Karpas-422 (cell line): ENCODE measurements around the gene GLDC. TPM values are rescaled to one million over a fixed set of nuclear protein-coding genes. Genes with fewer than 3 reads are reported as not detected.

Experiments
- DNase-seq: peaks from one replicate; pipeline ENCODE4 v3.0.0-alpha.2; 2015
- H2AFZ ChIP-seq: fragments of 200-600 bp; sonication (generic); 2 replicates; pipeline ENCODE4 v1.6.1; 2014; ENCODE audit warnings: antibody characterized with exemption, low read length, mixed read lengths
- H3K27ac ChIP-seq: fragments of 200-600 bp; sonication (generic); 2 replicates; pipeline ENCODE4 v1.5.1; 2014; ENCODE audit warnings: mild to moderate bottlenecking, low read length, moderate library complexity
- H3K27me3 ChIP-seq: fragments of 200-600 bp; sonication (generic); 2 replicates; pipeline ENCODE4 v1.6.1; 2014; ENCODE audit warnings: low read length, mixed read lengths
- H3K36me3 ChIP-seq: fragments of 200-600 bp; sonication (generic); 2 replicates; pipeline ENCODE4 v1.6.1; 2014; ENCODE audit warnings: low read length, mixed read lengths; ENCODE audit not compliant: insufficient read depth
- H3K4me1 ChIP-seq: fragments of 200-600 bp; sonication (generic); 2 replicates; pipeline ENCODE4 v1.6.1; 2014; ENCODE audit warnings: mild to moderate bottlenecking, low read length, mixed read lengths
- H3K4me2 ChIP-seq: fragments of 200-600 bp; sonication (generic); 2 replicates; pipeline ENCODE4 v1.6.1; 2014; ENCODE audit warnings: low read length, low read depth, mild to moderate bottlenecking; ENCODE audit not compliant: poor library complexity, severe bottlenecking
- H3K4me3 ChIP-seq: fragments of 200-600 bp; sonication (generic); 2 replicates; pipeline ENCODE4 v1.5.1; 2014; ENCODE audit warnings: mild to moderate bottlenecking, antibody characterized with exemption, low read length, mixed read lengths
- H3K79me2 ChIP-seq: fragments of 200-600 bp; sonication (generic); 2 replicates; pipeline ENCODE4 v1.6.1; 2014; ENCODE audit warnings: mild to moderate bottlenecking, low read length, mixed read lengths
- H3K9ac ChIP-seq: fragments of 200-600 bp; sonication (generic); 2 replicates; pipeline ENCODE4 v1.6.0; 2014; ENCODE audit warnings: low read length
- H3K9me2 ChIP-seq: fragments of 200-600 bp; sonication (generic), shearing (Covaris generic); replicated peaks from 2 replicates; pipeline ENCODE4 v1.6.0; 2014; ENCODE audit warnings: mild to moderate bottlenecking, low read length, moderate library complexity; ENCODE audit not compliant: insufficient read depth
- H3K9me3 ChIP-seq: fragments of 300-700, 200-600 bp; sonication (generic); 2 replicates; pipeline ENCODE4 v1.6.1; 2014; ENCODE audit warnings: low read length, mixed read lengths
- H4K20me1 ChIP-seq: fragments of 200-600 bp; sonication (generic); 2 replicates; pipeline ENCODE4 v1.6.1; 2014; ENCODE audit warnings: mild to moderate bottlenecking, antibody characterized with exemption, low read length, low read depth; ENCODE audit not compliant: insufficient read depth
- total RNA-seq: library from RNA; depleted of rRNA; stranded (reverse); fragments of >200 nt; shearing (Covaris generic); gene quantifications from 2 replicates; pipeline ENCODE4 v1.2.3, GENCODE V29; 2014; ENCODE audit warnings: low replicate concordance

GLDC gene
- total RNA-seq, 1 experiment from 2014 or later = not detected

DNA sequence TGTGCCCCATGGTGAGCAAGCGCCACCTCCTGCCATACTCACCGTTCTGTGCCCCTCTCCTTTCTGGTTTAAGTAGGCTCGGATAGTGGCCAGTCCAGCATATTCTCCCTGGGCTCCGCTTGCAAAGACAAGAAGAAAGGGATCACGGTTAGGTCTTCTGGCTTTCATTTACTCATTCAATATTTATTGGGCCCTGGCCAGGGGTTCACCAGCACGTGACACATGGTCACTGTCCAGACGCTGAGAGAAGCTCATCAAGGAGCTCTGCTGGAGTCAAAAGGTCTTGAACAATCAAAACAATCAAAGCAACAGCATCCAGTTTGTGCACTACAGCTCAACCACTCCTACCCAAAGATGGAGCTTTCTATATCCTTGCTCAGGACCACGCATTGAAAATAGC is 80.2 kb downstream of the GLDC start:
- no peaks in the 10 kb centered on the region for H3K27me3 ChIP-seq
- no peak overlapping the region for H3K9ac ChIP-seq
- no peak overlapping the region for H3K4me2 ChIP-seq

DNA sequence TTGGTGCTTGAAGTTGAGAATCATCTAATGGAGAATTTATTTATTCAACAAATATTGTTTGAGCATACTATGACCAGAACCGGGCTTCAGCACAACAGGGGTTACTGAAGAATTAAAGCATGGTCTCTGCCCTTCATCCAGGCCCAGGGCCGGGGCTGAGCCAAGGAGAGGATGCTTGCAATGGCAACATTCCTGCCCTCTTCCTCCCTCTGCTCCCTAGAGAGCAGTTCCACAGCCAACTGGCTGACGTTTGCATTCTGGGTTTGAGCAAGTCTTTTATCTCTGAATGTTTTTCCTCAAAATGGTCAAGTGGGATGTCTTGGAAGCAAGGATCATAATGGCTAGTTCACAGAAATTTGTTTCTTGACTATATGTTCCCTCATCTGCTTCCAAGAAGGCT is 80.7 kb downstream of the GLDC start:
- H3K4me3 ChIP-seq = no peak overlapping the region
- 0 out of 2 replicates have a peak, but pooled peaks cover 2% of the 10 kb centered on the region for H3K4me1 ChIP-seq
- H4K20me1 ChIP-seq = no peaks in the 10 kb centered on the region
- no peak overlapping the region for H3K27ac ChIP-seq
- H3K9ac ChIP-seq = no peak overlapping the region
- no peaks in the 10 kb centered on the region for H3K79me2 ChIP-seq
- no peak for DNase-seq
- H3K9me2 ChIP-seq = no peaks in the 10 kb centered on the region
- H3K27me3 ChIP-seq = no peaks in the 10 kb centered on the region
- no peak overlapping the region for H3K4me2 ChIP-seq
- no peak overlapping the region for H2AFZ ChIP-seq
- H3K9me3 ChIP-seq = no peaks in the 10 kb centered on the region
- no peaks in the 10 kb centered on the region for H3K36me3 ChIP-seq

More for the DNA sequence above, 80.2 kb downstream of the GLDC start:
- Histone ChIP-seq H3K79me2 (no peaks in the 10 kb centered on the region), H3K4me3 (no peak overlapping the region), H3K4me1 (0 out of 2 replicates have a peak, but pooled peaks cover 2% of the 10 kb centered on the region), H3K9me2 (no peaks in the 10 kb centered on the region), H3K9me3 (no peaks in the 10 kb centered on the region), H3K36me3 (no peaks in the 10 kb centered on the region), H4K20me1 (no peaks in the 10 kb centered on the region), H3K27ac (no peak overlapping the region), H2AFZ (no peak overlapping the region)
- peak; percentile 25 for DNase-seq

DNA sequence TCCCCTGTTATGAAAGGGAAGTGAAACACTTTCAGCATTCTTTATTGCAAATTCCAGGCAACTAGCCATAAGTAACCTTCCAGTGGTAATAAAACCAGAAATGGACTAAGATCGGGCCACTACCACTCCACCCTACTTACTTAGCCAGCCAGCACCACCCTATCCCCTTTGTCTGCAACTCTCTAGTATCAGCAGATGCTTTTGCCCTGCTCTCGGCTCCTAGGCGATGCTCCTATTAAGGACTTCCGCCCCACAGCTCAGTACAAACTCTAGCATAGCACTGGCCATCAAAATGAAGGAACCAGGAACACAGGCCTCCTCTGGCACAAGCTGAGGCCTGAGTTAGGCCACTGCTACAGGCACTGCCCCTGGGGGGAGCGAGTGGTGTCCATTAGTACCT is 81.2 kb downstream of the GLDC start:
- H3K9ac ChIP-seq = no peak overlapping the region

DNA sequence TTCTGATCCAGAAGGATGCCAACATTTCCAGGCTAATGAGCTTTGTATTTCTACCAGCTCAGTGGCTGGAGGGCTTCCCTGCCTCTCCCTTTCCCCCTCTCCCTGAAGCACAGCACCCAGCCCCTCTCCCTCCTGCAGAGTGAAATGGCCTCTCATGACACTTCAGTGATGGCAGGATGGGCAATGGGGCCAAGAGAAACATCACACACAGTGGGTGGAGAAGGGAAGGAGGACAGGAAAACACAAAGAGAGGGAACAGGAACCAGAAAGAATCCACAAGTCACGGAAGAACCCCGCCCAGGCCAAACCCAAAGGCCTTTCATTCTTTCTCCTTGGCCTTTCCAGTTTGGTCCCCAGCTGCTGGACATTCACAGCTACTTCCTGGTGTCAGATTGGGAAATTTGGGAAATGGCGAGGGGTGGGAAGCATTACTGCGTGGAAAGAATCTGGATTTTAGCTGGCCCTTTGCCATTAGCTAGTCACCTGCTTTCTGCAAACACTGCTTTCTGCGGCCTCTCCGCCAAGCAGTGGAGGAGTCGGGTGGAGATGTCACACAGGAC is 82.6 kb downstream of the GLDC start:
- no peaks in the 10 kb centered on the region for H3K27me3 ChIP-seq
- no peaks in the 10 kb centered on the region for H3K9me3 ChIP-seq
- no peak overlapping the region for H3K9ac ChIP-seq
- H3K27ac ChIP-seq = no peak overlapping the region
- H3K9me2 ChIP-seq = no peaks in the 10 kb centered on the region
- DNase-seq = no peak
- H3K4me2 ChIP-seq = no peak overlapping the region
- no peaks in the 10 kb centered on the region for H3K36me3 ChIP-seq
- no peak overlapping the region for H2AFZ ChIP-seq
- H3K4me1 ChIP-seq = 0 out of 2 replicates have a peak, but pooled peaks cover 1% of the 10 kb centered on the region
- H3K4me3 ChIP-seq = no peak overlapping the region
- no peaks in the 10 kb centered on the region for H4K20me1 ChIP-seq
- H3K79me2 ChIP-seq = no peaks in the 10 kb centered on the region

More for the DNA sequence above, 81.2 kb downstream of the GLDC start:
- Histone ChIP-seq H3K9me3 (no peaks in the 10 kb centered on the region), H3K4me2 (no peak overlapping the region), H3K4me3 (no peak overlapping the region), H2AFZ (no peak overlapping the region), H3K27ac (no peak overlapping the region), H3K36me3 (no peaks in the 10 kb centered on the region), H3K27me3 (no peaks in the 10 kb centered on the region), H3K4me1 (0 out of 2 replicates have a peak, but pooled peaks cover 2% of the 10 kb centered on the region), H4K20me1 (no peaks in the 10 kb centered on the region), H3K79me2 (no peaks in the 10 kb centered on the region), H3K9me2 (no peaks in the 10 kb centered on the region)
- no peak for DNase-seq

DNA sequence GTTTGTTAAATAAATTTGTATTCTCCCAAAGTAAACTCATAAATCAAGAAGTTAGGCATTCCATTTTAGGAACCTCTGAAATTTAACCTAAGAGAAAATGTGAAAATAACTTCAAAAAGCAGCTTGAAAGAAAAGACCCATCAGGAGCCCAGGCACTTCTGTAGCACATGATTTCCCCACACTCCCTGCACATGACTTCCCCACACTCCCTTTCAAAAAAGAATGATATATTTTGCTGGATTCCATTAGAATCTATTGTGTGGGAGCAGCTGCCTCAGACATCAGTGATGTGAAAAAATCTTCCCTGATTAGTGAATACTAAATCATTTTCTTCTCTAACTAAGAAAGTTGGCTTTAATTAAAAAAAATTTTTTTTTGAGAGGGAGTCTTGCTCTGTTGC is 83.3 kb downstream of the GLDC start:
- Histone ChIP-seq H2AFZ (no peak overlapping the region), H3K4me2 (no peak overlapping the region), H3K79me2 (no peaks in the 10 kb centered on the region), H4K20me1 (no peaks in the 10 kb centered on the region), H3K9me3 (no peaks in the 10 kb centered on the region), H3K4me1 (no peaks in the 10 kb centered on the region), H3K27me3 (no peaks in the 10 kb centered on the region), H3K9me2 (no peaks in the 10 kb centered on the region), H3K27ac (no peak overlapping the region), H3K36me3 (no peaks in the 10 kb centered on the region), H3K4me3 (no peak overlapping the region), H3K9ac (no peak overlapping the region)
- no peak for DNase-seq

DNA sequence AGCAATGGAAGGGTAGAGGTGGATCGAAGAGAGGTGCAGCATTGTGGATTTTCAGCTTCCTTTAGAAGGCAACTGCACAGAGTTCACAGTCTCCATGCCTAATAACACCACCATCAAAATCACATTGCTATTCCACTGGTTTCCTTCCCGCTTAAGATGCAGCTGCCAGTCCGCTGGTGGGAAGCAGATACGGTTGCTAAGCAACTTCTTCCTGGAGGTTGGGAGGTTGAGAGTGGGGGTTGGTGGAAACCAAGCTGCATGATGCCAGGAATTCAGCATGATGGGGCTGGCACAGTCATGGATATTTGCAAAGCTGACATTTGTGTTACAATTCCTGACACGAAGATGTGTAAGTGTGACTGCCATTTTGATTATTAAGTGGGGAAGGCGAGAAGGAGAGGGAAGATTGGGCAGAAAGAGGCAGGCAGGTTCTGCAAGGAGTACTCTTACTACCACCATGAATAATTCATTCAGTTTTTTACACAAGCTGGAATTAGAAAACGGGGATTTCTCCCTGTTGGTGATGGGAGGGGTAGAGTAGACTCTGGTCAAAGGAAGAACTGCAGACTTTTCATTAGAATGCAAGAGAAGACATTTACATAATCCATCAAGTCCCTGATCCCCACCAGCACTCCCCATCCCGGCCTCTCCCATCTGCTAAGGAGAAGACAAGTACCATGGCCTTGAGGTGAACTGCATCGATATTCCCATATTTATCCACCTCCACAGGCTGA is 87.5 kb downstream of the GLDC start:
- Histone ChIP-seq H3K4me1 (no peaks in the 10 kb centered on the region), H3K4me3 (no peak overlapping the region), H3K27me3 (no peaks in the 10 kb centered on the region), H3K9me3 (no peaks in the 10 kb centered on the region), H3K9me2 (no peaks in the 10 kb centered on the region), H3K9ac (no peak overlapping the region), H3K36me3 (no peaks in the 10 kb centered on the region), H3K79me2 (no peaks in the 10 kb centered on the region), H3K27ac (no peak overlapping the region), H2AFZ (no peak overlapping the region), H4K20me1 (no peaks in the 10 kb centered on the region), H3K4me2 (no peak overlapping the region)
- DNase-seq = no peak

DNA sequence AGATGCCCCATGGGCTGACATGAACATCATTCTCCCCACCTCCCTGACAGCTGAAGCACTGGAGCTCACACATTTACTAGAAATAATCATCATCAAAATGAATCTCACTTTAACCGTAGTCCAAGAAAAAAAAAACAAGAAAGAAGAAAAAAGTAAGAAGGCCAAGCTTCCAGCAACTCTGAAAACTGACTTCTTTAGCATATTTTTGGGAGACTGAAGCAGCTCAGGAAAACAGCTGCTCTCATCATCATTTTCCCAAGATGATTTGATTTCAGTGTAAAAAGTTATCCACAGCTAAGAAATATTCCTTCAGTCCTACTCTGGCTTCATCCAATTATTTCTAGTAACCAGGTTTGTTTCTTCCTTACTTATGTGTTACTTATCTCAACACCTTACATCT is 91.7 kb downstream of the GLDC start:
- no peak overlapping the region for H3K27ac ChIP-seq
- no peaks in the 10 kb centered on the region for H4K20me1 ChIP-seq
- H3K9ac ChIP-seq = no peak overlapping the region
- no peaks in the 10 kb centered on the region for H3K4me1 ChIP-seq
- no peaks in the 10 kb centered on the region for H3K79me2 ChIP-seq
- peak; percentile 2 for DNase-seq
- H3K9me2 ChIP-seq = no peaks in the 10 kb centered on the region
- H2AFZ ChIP-seq = no peak overlapping the region
- H3K4me2 ChIP-seq = no peak overlapping the region
- no peaks in the 10 kb centered on the region for H3K36me3 ChIP-seq
- H3K4me3 ChIP-seq = no peak overlapping the region
- no peaks in the 10 kb centered on the region for H3K27me3 ChIP-seq
- no peaks in the 10 kb centered on the region for H3K9me3 ChIP-seq

DNA sequence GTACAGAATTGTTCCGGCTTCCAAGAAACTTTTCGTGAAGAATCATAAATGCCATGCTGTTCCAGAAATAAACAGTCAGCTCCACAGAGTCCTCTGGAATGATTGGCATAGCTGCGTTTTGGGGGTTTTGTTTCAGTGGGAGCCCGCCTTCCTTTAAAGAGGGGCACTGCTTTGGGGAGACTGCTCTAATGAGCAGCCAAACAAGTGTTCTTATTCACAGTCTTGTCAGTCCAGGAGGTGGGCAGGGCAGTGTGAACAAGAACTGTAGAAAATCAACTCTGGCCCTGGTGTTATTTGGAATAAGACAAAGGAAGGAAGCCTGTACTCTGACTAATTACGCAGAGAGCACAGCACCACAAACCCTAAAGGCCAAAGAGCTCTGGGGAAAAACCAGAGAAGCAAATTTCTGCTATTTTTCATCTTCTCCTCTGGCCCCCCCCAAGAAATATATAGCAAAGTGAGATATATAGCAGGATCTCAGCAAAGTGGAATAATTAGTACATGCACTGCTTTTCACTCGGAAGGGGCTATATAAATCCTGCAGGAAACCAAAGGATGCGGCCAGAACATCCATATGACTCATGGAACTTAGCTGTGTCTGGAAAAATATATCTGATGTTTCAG is 92.9 kb downstream of the GLDC start:
- Histone ChIP-seq H4K20me1 (no peaks in the 10 kb centered on the region), H3K27ac (no peak overlapping the region), H3K9me3 (no peaks in the 10 kb centered on the region), H3K9ac (no peak overlapping the region), H2AFZ (no peak overlapping the region), H3K4me2 (no peak overlapping the region), H3K4me1 (no peaks in the 10 kb centered on the region), H3K36me3 (no peaks in the 10 kb centered on the region), H3K4me3 (no peak overlapping the region), H3K79me2 (no peaks in the 10 kb centered on the region), H3K9me2 (no peaks in the 10 kb centered on the region), H3K27me3 (no peaks in the 10 kb centered on the region)
- DNase-seq = no peak
